Esophagus squamous epithelium (tissue), 5 donors: ENCODE measurements around the gene PSME2. TPM values are rescaled to one million over a fixed set of nuclear protein-coding genes. Genes with fewer than 3 reads are reported as not detected.

Experiments used
- DNase-seq: peaks from one replicate; lab custom pipeline; 2025; lab: John Stamatoyannopoulos, UW
- H3K27ac ChIP-seq, 4 donors: fragments of 200-600 bp; sonication (generic); one replicate each; pipeline ENCODE4 v1.5.1; 2016 to 2019; ENCODE audit warnings: mild to moderate bottlenecking in 1 of 4
- H3K27me3 ChIP-seq, 4 donors: fragments of 200-600 bp; sonication (generic); 1 replicate in 3 of 4; 2 replicates in 1 of 4; pipeline versions ENCODE4 v1.5.1 to v1.6.0; 2017 to 2021; ENCODE audit warnings: antibody characterized with exemption in 1 of 4
- H3K36me3 ChIP-seq, 3 donors: fragments of 200-600 bp; sonication (generic); one replicate each; pipeline ENCODE4 v1.5.1; 2016 to 2019
- H3K4me1 ChIP-seq, 3 donors: fragments of 200-600 bp; sonication (generic); one replicate each; pipeline ENCODE4 v1.5.1; 2017 to 2019
- H3K4me3 ChIP-seq, 4 donors: fragments of 200-600 bp; sonication (generic); 1 replicate in 3 of 4; 2 replicates in 1 of 4; pipeline ENCODE4 v1.5.1; 2016 to 2019; ENCODE audit warnings: mild to moderate bottlenecking in 2 of 4, moderate library complexity in 1 of 4
- H3K9me3 ChIP-seq, 3 donors: fragments of 200-600 bp; sonication (generic); one replicate each; pipeline ENCODE4 v1.5.1; 2016 to 2019
- CTCF ChIP-seq, 6 experiments: fragments of 450-650 bp in 4 of 6; fragments of 200-600 bp in 2 of 6; sonication (generic) in 2 of 6; IDR thresholded peaks; one replicate each; pipeline ENCODE4 v1.5.1; 2016 to 2019; ENCODE audit warnings: antibody characterized with exemption in 6 of 6, mild to moderate bottlenecking in 4 of 6, moderate library complexity in 4 of 6
- POLR2A ChIP-seq, 4 donors: fragments of 450-650 bp; IDR thresholded peaks; one replicate each; pipeline ENCODE4 v1.6.1; 2017; ENCODE audit warnings: antibody characterized with exemption in 4 of 4, mild to moderate bottlenecking in 4 of 4, moderate library complexity in 3 of 4
- WGBS, 2 donors: methylation state at CpG; one replicate each; pipeline ENCODE4 v1.1.5; 2018; 5-methylcytosine and 5-hydroxymethylcytosine counted together
- intact Hi-C: fragments of 100-400 bp; cut with DNase I; formaldehyde crosslinking; loops from one replicate; pipeline ENCODE4 v1.15.0; 2022
- small RNA-seq, 4 donors: library from RNA; depleted of rRNA; stranded (forward); fragments of <200 nt; gene quantifications; one replicate each; pipeline ENCODE3, GENCODE V24; 2016
- total RNA-seq, 4 donors: library from RNA; depleted of rRNA; stranded (reverse); fragments of >200 nt; gene quantifications; one replicate each; pipeline ENCODE4 v1.1.0, GENCODE V29; 2016
- donor health status: DM: yes; HTN: yes; CAD: no.

Gene PSME2
- total RNA-seq, 4 donors from 2014 or later = 44.4 to 110 (median 77.2) TPM

- peak; percentile 72 for DNase-seq
- 0% methylated on average over 22 to 23 of the region's 68 CpGs for WGBS, 2 donors
- intact Hi-C loops = no loop called here
- H3K27ac ChIP-seq = peak within 1 kb of the TSS; percentile 96 to 98 (median 98)
- peaks cover 18 to 30% (median 21%) of the 10 kb centered on the region in 3 donors for H3K4me1 ChIP-seq
- H3K36me3 ChIP-seq = peaks cover 0 to 17% (median 0%) of the 10 kb centered on the region in 3 donors
- peak within 1 kb of the TSS; percentile 90 to 96 (median 94) for H3K4me3 ChIP-seq
- no peaks in the 10 kb centered on the region for H3K9me3 ChIP-seq
- TF ChIP-seq POLR2A (IDR thresholded peaks at IDR 0.05) (peak in 1 of 4 donors; percentile 71), CTCF (IDR thresholded peaks at IDR 0.05) (peak in 3 of 6 experiments; percentile 11 to 27 (median 16))
- no peaks in the 10 kb centered on the region for H3K27me3 ChIP-seq
Observed at GRCh38 chr14:24093901-24094840, 52.2 kb downstream of the PSME2 start, which contains the start of gene PCK2. Gene PCK2 (plus strand): TSS chr14:24094311. CDS start chr14:24094406, 95 bp downstream.

Small RNA genes within 50 kb of the gene (small RNA-seq; reads per million reads assigned to genes)
- gene AL136295.4 (0 reads per million in 4 donors), gene IPO4 (0 to 0.15 (median 0.04) reads per million in 4 donors), gene IRF9 (0 reads per million in 4 donors), gene RNA5SP383 (0.21 to 1.5 (median 1.1) reads per million in 4 donors)

Other genes with a start within 250 kb of the PSME2 start
- 10 to 100 TPM; 27.5 to 46.0 (median 38.0) TPM for gene DHRS4, start 192.8 kb downstream of the PSME2 start, total RNA-seq
- 10 to 100 TPM in 3 of 4 donors, 1 to 10 TPM in 1; 9.4 to 35.6 (median 27.2) TPM for gene DHRS4L2, start 157.7 kb downstream of the PSME2 start, total RNA-seq
- gene CARMIL3, start 94.6 kb downstream of the PSME2 start, total RNA-seq = 1 to 10 TPM in 2 of 4 donors, under 1 TPM in 2; 0.38 to 1.2 (median 0.86) TPM
- not detected for gene CPNE6, start 75.0 kb downstream of the PSME2 start, total RNA-seq
- 10 to 100 TPM; 10.5 to 13.5 (median 12.8) TPM for gene PCK2, start 52.3 kb downstream of the PSME2 start, total RNA-seq
- gene DCAF11, start 31.8 kb downstream of the PSME2 start, total RNA-seq = 100 to 1,000 TPM in 1 of 4 donors, 10 to 100 TPM in 3; 55.4 to 114 (median 79.3) TPM
- 1 to 10 TPM in 3 of 4 donors, under 1 TPM in 1; 0.79 to 4.5 (median 3.3) TPM for gene NRL, start 31.7 kb downstream of the PSME2 start, total RNA-seq
- 1 to 10 TPM in 1 of 4 donors, under 1 TPM in 2, not detected in 1; 0.42 to 3.7 (median 0.95) TPM for gene FITM1, start 16.0 kb downstream of the PSME2 start, total RNA-seq
- 100 to 1,000 TPM; 100 to 256 (median 116) TPM for gene PSME1, start 10.4 kb downstream of the PSME2 start, total RNA-seq
- 10 to 100 TPM in 3 of 4 donors, 1 to 10 TPM in 1; 6.0 to 12.1 (median 10.9) TPM for gene EMC9, start 5.0 kb downstream of the PSME2 start, total RNA-seq
- gene RNF31, start 888 bp upstream of the PSME2 start, total RNA-seq = 10 to 100 TPM; 26.8 to 35.6 (median 32.4) TPM
- 10 to 100 TPM; 21.9 to 52.2 (median 45.9) TPM for gene IRF9, start 14.7 kb upstream of the PSME2 start, total RNA-seq
- 1 to 10 TPM in 3 of 4 donors, under 1 TPM in 1; 0.47 to 7.4 (median 3.0) TPM for gene REC8, start 25.5 kb upstream of the PSME2 start, total RNA-seq
- gene IPO4, start 42.2 kb upstream of the PSME2 start, total RNA-seq = 10 to 100 TPM; 32.9 to 55.1 (median 40.4) TPM
- gene TM9SF1, start 48.8 kb upstream of the PSME2 start, total RNA-seq = 10 to 100 TPM; 36.4 to 51.3 (median 44.6) TPM
- gene TSSK4, start 59.1 kb upstream of the PSME2 start, total RNA-seq = not detected
- gene CHMP4A, start 66.9 kb upstream of the PSME2 start, total RNA-seq = 10 to 100 TPM; 23.6 to 80.7 (median 62.8) TPM
- 10 to 100 TPM in 2 of 4 donors, 1 to 10 TPM in 2; 1.4 to 12.4 (median 8.6) TPM for gene MDP1, start 69.5 kb upstream of the PSME2 start, total RNA-seq
- 100 to 1,000 TPM in 3 of 4 donors, 10 to 100 TPM in 1; 93.1 to 182 (median 121) TPM for gene NEDD8, start 85.8 kb upstream of the PSME2 start, total RNA-seq
- 10 to 100 TPM; 18.5 to 47.7 (median 33.1) TPM for gene GMPR2, start 86.3 kb upstream of the PSME2 start, total RNA-seq
- gene TINF2, start 96.0 kb upstream of the PSME2 start, total RNA-seq = 10 to 100 TPM; 46.3 to 94.3 (median 56.1) TPM
- 1,000 to 10,000 TPM in 2 of 4 donors, 100 to 1,000 TPM in 2; 566 to 1,879 (median 1,037) TPM for gene TGM1, start 116.6 kb upstream of the PSME2 start, total RNA-seq
- 100 to 1,000 TPM in 2 of 4 donors, 10 to 100 TPM in 2; 68.9 to 171 (median 108) TPM for gene RABGGTA, start 125.0 kb upstream of the PSME2 start, total RNA-seq
- gene DHRS1, start 153.2 kb upstream of the PSME2 start, total RNA-seq = 100 to 1,000 TPM in 2 of 4 donors, 10 to 100 TPM in 2; 81.6 to 164 (median 101) TPM
- gene NOP9, start 153.2 kb upstream of the PSME2 start, total RNA-seq = 10 to 100 TPM; 18.0 to 29.8 (median 25.0) TPM
- gene CIDEB, start 161.4 kb upstream of the PSME2 start, total RNA-seq = 10 to 100 TPM; 18.3 to 41.4 (median 30.4) TPM
- gene LTB4R2, start 163.5 kb upstream of the PSME2 start, total RNA-seq = 100 to 1,000 TPM in 3 of 4 donors, 10 to 100 TPM in 1; 66.0 to 169 (median 123) TPM
- gene LTB4R, start 164.9 kb upstream of the PSME2 start, total RNA-seq = 10 to 100 TPM; 47.9 to 99.9 (median 85.4) TPM
- gene ADCY4, start 188.5 kb upstream of the PSME2 start, total RNA-seq = 10 to 100 TPM in 2 of 4 donors, 1 to 10 TPM in 2; 3.1 to 23.1 (median 11.7) TPM
- 10 to 100 TPM; 10.3 to 21.4 (median 12.7) TPM for gene RIPK3, start 193.4 kb upstream of the PSME2 start, total RNA-seq
- 10 to 100 TPM in 2 of 4 donors, 1 to 10 TPM in 2; 2.7 to 22.5 (median 9.2) TPM for gene NFATC4, start 221.6 kb upstream of the PSME2 start, total RNA-seq